HepG2 (cell line): ENCODE results near the gene TRIM27. TPM values are rescaled to one million over a fixed set of nuclear protein-coding genes. Genes with fewer than 3 reads are reported as not detected.

ENCODE experiments used
- ELF4 ChIP-seq: sonication (generic); formaldehyde crosslinking; IDR thresholded peaks from 2 replicates; pipeline ENCODE4 v1.5.0; 2020; ENCODE audit warnings: missing genetic modification reagents, mild to moderate bottlenecking, moderate library complexity, borderline replicate concordance
- EZH2 ChIP-seq: conservative IDR thresholded peaks from 2 replicates; pipeline ENCODE4 v1.6.1; 2012; ENCODE audit warnings: mild to moderate bottlenecking, low read depth, low read length, moderate library complexity
- FOXO1 ChIP-seq: sonication (generic); formaldehyde crosslinking; IDR thresholded peaks from 2 replicates; pipeline ENCODE4 v1.4.0; 2020; ENCODE audit warnings: missing genetic modification reagents
- JUN ChIP-seq: sonication (generic); formaldehyde crosslinking; IDR thresholded peaks from 2 replicates; pipeline ENCODE4 v1.4.0; 2020; ENCODE audit warnings: mild to moderate bottlenecking, missing genetic modification reagents
- KAT2B ChIP-seq: fragments of 150-350 bp; IDR thresholded peaks from 2 replicates; pipeline ENCODE4 v1.6.1; 2014; ENCODE audit warnings: low read depth, low read length, borderline replicate concordance
- MTF2 ChIP-seq: sonication (generic); formaldehyde crosslinking; IDR thresholded peaks from 2 replicates; pipeline ENCODE4 v1.5.0; 2020; ENCODE audit warnings: missing genetic modification reagents, borderline replicate concordance
- SRSF9 ChIP-seq: fragments of 200-400 bp; formaldehyde crosslinking; IDR thresholded peaks from 2 replicates; pipeline ENCODE4 v1.6.1; 2018; ENCODE audit warnings: borderline replicate concordance, mild to moderate bottlenecking, low read depth, low read length; ENCODE audit not compliant: insufficient read depth, poor library complexity, severe bottlenecking
- TCF12 ChIP-seq, 2 experiments: fragments of 450-650 bp in 1 of 2; sonication (generic) in 1 of 2; formaldehyde crosslinking in 1 of 2; IDR thresholded peaks; 2 replicates each; pipeline versions ENCODE4 v1.6.1 to v1.8.0; 2017 to 2022; ENCODE audit warnings: antibody characterized with exemption in 1 of 2, mild to moderate bottlenecking in 1 of 2, missing genetic modification reagents in 1 of 2, moderate library complexity in 1 of 2
- TCF7 ChIP-seq: sonication (generic); IDR thresholded peaks from 2 replicates; pipeline ENCODE4 v1.6.1; 2016; ENCODE audit warnings: antibody characterized with exemption, low read depth
- YEATS2 ChIP-seq: sonication (generic); formaldehyde crosslinking; IDR thresholded peaks from 2 replicates; pipeline ENCODE4 v1.4.0; 2020; ENCODE audit warnings: missing genetic modification reagents, borderline replicate concordance
- ZBTB21 ChIP-seq: sonication (generic); formaldehyde crosslinking; IDR thresholded peaks from 2 replicates; pipeline ENCODE4 v1.4.0; 2020; ENCODE audit warnings: missing genetic modification reagents
- ZNF180 ChIP-seq: sonication (generic); formaldehyde crosslinking; IDR thresholded peaks from 2 replicates; pipeline ENCODE4 v1.4.0; 2020; ENCODE audit warnings: low read depth, missing genetic modification reagents, borderline replicate concordance
- ZNF20 ChIP-seq: sonication (generic); formaldehyde crosslinking; IDR thresholded peaks from 2 replicates; pipeline ENCODE4 v1.4.0; 2020; ENCODE audit warnings: mild to moderate bottlenecking, moderate library complexity, missing genetic modification reagents
- ZNF563 ChIP-seq: sonication (generic); formaldehyde crosslinking; IDR thresholded peaks from 2 replicates; pipeline ENCODE4 v1.8.0; 2022; ENCODE audit warnings: mild to moderate bottlenecking, moderate library complexity, missing genetic modification reagents
- ZNF766 ChIP-seq: sonication (generic); formaldehyde crosslinking; IDR thresholded peaks from 2 replicates; pipeline ENCODE4 v1.5.0; 2020; ENCODE audit warnings: missing genetic modification reagents, borderline replicate concordance
- ZNF83 ChIP-seq: sonication (generic); formaldehyde crosslinking; IDR thresholded peaks from 2 replicates; pipeline ENCODE4 v1.4.0; 2020; ENCODE audit warnings: missing genetic modification reagents, mild to moderate bottlenecking, borderline replicate concordance
- polyA plus RNA-seq, 8 experiments: library from polyadenylated mRNA; depleted of rRNA in 3 of 8; stranded (reverse) in 7 of 8; unstranded in 1 of 8; fragments of >200 nt; fragmentation: Illumina TruSeq in 4 of 8; extraction: Trizol in 4 of 8; gene quantifications; 2 replicates each; pipeline versions ENCODE4 v1.2.1 to v1.2.3, GENCODE V29; 2011 to 2016; ENCODE audit warnings: low read depth in 4 of 8, missing spikeins in 1 of 8, mixed read lengths in 1 of 8; ENCODE audit not compliant: insufficient read depth in 1 of 8
- total RNA-seq, 5 experiments: library from RNA; depleted of rRNA; stranded (reverse); fragments of >200 nt; fragmentation: Illumina TruSeq; extraction: Trizol; gene quantifications; 2 replicates each; pipeline ENCODE4 v1.2.3, GENCODE V29; 2016; ENCODE audit warnings: low read depth in 1 of 5
- TF ChIP-seq, protein P1 (sequence below): sonication (generic); formaldehyde crosslinking; IDR thresholded peaks from 2 replicates; pipeline ENCODE4 v1.5.1; 2020; ENCODE audit warnings: missing genetic modification reagents, mild to moderate bottlenecking, borderline replicate concordance
- TF ChIP-seq, protein P2 (sequence below): sonication (generic); formaldehyde crosslinking; IDR thresholded peaks from 2 replicates; pipeline ENCODE4 v1.5.0; 2020; ENCODE audit warnings: mild to moderate bottlenecking, missing genetic modification reagents
- TF ChIP-seq, protein P3 (sequence below): sonication (generic); formaldehyde crosslinking; IDR thresholded peaks from 2 replicates; pipeline ENCODE4 v1.9.0; 2021; ENCODE audit warnings: missing genetic modification reagents, mild to moderate bottlenecking, borderline replicate concordance

TRIM27 gene
- total and polyA plus RNA-seq, 2 of the 13 experiments (the other 11 are each of a cell fraction or from before 2014, with no cell fraction given) = 88.6 to 112 TPM

DNA sequence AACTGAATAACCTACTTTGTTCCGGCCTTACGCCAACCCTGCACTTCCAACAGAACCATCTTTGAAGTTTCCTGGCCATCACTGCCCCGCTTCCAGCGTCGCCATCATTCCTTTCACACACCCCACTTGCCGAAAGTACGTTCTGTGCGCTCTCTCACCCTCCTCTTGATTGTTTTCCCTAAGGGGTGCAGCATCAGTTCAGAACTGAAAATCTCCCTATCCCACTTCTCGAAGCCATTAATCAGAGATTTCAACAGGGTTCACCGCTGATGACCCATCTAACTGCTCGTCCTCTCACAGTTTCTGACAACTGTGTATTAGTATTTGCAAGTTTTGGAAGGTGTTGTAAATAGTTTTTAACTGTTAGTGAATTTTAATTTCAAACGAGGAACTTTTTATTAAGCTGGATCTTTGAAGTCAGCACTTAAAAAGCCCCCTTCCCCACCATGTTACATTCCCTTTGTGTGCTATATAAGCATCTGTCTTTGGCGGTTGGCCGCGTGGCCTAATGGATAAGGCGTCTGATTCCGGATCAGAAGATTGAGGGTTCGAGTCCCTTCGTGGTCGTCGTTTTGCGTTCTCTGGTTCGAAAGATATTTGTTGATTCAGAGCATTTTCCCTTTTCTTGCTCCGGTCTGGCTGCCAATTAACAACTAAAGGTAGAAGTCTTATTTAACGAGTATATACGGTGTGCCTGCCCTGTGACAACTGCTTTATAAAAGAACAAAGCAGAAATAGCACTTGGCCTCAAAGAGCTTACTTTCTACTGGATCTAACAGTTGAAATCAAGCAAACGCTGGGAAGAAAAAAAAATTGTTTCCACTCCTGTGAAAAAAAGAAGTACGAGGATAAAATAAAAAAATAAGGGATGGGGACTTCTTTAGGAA lies 42.6 kb downstream of the TRIM27 start (continued):
- TF ChIP-seq SRSF9 = no peak
- TF ChIP-seq ZBTB21 = no peak
- TF ChIP-seq, protein P1, sequence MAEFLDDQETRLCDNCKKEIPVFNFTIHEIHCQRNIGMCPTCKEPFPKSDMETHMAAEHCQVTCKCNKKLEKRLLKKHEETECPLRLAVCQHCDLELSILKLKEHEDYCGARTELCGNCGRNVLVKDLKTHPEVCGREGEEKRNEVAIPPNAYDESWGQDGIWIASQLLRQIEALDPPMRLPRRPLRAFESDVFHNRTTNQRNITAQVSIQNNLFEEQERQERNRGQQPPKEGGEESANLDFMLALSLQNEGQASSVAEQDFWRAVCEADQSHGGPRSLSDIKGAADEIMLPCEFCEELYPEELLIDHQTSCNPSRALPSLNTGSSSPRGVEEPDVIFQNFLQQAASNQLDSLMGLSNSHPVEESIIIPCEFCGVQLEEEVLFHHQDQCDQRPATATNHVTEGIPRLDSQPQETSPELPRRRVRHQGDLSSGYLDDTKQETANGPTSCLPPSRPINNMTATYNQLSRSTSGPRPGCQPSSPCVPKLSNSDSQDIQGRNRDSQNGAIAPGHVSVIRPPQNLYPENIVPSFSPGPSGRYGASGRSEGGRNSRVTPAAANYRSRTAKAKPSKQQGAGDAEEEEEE (CRISPR knock-in tag) = no peak; the same call in 1 of the 2 replicates
- TF ChIP-seq, protein P2, sequence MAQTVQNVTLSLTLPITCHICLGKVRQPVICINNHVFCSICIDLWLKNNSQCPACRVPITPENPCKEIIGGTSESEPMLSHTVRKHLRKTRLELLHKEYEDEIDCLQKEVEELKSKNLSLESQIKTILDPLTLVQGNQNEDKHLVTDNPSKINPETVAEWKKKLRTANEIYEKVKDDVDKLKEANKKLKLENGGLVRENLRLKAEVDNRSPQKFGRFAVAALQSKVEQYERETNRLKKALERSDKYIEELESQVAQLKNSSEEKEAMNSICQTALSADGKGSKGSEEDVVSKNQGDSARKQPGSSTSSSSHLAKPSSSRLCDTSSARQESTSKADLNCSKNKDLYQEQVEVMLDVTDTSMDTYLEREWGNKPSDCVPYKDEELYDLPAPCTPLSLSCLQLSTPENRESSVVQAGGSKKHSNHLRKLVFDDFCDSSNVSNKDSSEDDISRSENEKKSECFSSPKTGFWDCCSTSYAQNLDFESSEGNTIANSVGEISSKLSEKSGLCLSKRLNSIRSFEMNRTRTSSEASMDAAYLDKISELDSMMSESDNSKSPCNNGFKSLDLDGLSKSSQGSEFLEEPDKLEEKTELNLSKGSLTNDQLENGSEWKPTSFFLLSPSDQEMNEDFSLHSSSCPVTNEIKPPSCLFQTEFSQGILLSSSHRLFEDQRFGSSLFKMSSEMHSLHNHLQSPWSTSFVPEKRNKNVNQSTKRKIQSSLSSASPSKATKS (CRISPR knock-in tag) = no peak
- TF ChIP-seq ZNF20 (CRISPR knock-in tag) = no peak
- no peak for TF ChIP-seq JUN
- peak; percentile 77; the same call in 1 of the 2 replicates for TF ChIP-seq YEATS2
- TF ChIP-seq ZNF766 (CRISPR knock-in tag) = no peak
- TF ChIP-seq TCF12 (IDR thresholded peaks at IDR 0.05) = no peak
- no peak for TF ChIP-seq TCF12 (CRISPR knock-in tag; IDR thresholded peaks at IDR 0.05)
- no peak for TF ChIP-seq ZNF563 (CRISPR knock-in tag)
- TF ChIP-seq TCF7 = no peak
- TF ChIP-seq ZNF83 (CRISPR knock-in tag) = no peak
- no peak for TF ChIP-seq KAT2B
- TF ChIP-seq, protein P3, sequence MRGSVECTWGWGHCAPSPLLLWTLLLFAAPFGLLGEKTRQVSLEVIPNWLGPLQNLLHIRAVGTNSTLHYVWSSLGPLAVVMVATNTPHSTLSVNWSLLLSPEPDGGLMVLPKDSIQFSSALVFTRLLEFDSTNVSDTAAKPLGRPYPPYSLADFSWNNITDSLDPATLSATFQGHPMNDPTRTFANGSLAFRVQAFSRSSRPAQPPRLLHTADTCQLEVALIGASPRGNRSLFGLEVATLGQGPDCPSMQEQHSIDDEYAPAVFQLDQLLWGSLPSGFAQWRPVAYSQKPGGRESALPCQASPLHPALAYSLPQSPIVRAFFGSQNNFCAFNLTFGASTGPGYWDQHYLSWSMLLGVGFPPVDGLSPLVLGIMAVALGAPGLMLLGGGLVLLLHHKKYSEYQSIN (CRISPR knock-in tag) = no peak
- TF ChIP-seq EZH2 = no peak
- peak; percentile 44; the same call in 1 of the 2 replicates for TF ChIP-seq FOXO1 (CRISPR knock-in tag)
- 0 out of 2 replicates have a peak, but pooled peaks have one; percentile 40 for TF ChIP-seq ELF4 (CRISPR knock-in tag)
- TF ChIP-seq MTF2 (CRISPR knock-in tag) = no peak
- no peak for TF ChIP-seq ZNF180
